ENCODE results near the gene DPF3.

DNA sequence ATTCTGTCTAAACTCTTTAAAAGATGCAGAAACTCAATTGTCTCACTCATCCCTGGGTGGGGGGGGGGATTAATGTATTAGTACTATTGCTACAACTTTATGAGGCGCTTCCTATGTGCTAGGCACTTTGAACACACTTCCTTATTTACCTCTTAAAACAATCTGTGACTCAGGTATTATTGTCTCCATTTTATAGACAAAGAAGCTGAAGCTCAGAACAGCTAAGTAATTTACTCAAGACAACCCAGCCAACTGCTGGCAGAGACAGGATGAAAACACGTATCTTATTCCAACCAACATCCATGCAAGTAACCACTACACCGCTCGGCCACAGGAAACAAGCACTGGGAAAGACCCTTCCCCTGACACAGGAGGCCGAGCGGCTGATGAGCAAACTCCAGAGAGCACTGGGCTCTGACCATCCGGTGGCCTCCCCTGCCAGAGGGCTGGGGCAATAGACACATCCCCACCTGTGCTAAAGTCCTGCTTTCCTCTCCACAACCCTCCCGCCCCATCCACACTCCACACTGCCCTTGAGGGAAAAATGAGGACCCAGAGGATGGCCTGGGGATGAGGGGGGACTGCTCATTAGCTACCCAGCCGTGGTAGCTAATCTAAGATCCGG, 244.2 kb downstream of the DPF3 start:
- TF ChIP-seq GATA2 (IDR thresholded peaks at IDR 0.05; ENCODE audit: low read depth, low read length) (no peak), GATA3 (IDR thresholded peaks at IDR 0.05; ENCODE audit: low read depth, low read length) (no peak)
